NCI-H2227 (cell line): ENCODE measurements around the gene SEMA3E.
"Not testable (repeated sequence)": the region's sequence is repeated elsewhere in the genome, so short reads cannot be mapped to it uniquely, and the experiment has no call there.

Source experiments
- DNase-seq: peaks from one replicate; lab custom pipeline; 2025; ENCODE audit not compliant: unreplicated experiment; lab: John Stamatoyannopoulos, UW

Gene SEMA3E

DNA sequence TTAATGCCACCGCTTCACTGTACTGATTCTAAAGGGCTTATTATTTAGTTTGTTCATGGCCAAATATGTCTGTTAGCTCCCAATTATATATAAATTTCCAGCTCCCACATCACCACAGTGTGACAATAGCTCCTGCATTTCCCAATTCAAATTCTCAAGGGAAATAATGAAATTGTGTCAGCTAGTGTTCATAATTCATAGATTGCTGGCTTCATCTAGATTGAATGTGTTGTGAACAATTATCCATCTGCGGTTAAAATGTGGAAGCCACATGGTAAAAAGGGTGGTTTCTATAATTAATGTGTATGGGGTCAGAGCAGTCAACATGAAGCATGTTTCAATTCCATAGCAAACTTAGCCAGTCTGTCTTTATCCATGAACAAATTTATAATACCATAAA, 154.3 kb downstream of the SEMA3E start:
- no peak for DNase-seq

DNA sequence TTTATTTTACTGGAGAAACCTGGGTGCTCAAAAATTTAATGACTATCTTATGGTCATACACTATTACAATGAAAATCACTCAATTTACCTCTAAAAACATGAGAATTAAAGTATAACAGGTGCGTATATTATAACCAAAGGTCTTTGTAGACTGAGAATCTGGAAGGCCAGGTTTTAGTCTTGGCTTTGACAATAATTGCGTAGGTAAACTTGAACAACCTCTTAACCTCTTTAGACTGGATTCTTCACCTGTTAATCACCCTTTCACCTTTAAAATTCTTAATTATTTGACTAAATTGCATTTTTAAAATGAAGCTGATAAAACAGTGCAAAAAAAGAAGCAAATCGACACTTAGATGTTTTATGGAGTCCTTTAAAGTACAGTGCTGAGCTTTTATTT, 156.1 kb downstream of the SEMA3E start:
- no peak for DNase-seq

DNA sequence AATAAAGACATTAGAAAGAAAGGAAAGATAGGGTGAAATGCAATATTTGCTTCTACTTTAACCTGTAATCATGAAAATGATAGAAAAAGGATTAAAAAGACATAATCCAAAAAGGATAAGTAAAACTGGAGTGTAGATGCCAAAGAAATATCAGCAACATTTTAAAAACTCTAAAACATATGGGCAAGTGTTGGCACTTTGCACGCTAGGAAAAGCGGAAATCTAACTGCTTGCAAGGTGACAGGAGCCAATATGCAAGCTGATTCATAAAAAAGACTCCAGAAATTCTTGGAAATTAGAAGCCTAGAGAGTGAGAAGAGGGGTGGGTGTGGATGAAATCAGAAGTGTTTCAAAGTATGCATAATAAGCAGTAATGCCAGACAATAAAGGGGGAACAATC, 161.1 kb downstream of the SEMA3E start:
- DNase-seq, result no peak

DNA sequence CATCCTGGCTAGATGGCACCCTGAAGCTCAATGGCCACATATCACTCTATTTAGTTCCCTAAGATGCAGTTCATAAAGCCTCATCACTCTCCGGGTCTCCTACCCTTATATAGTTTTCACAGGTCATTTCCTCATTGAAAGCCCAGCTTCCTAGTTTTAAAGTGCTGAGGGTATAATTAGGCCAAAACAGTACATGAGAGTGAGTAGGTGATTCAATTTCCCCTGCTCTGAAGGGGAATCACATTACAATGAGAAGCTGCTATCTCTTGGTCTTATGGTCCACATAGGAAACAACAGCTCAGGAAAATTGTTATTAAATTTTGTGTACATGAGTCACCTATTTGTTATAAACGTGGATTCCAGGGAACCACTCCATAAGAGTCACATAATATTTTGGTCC, 162.0 kb downstream of the SEMA3E start:
- DNase-seq, result no peak

DNA sequence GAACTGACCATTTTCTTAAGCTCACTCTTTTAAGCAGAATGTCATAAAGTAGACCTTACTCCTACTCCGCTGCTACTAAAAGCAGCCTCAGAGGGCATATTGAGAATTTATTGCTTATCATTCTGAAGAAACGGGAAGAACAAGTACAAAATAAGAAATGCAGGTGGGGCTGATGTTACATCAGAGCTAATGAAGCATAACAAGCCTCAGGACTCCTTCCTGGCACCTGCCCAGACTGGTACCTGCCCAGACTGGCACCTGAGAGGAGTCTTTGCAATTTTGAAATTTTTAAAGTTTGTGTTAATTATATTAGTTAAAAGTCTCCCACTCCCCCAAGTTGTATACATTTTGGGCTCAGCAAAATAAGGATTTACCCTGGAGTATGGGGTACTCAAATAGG, 162.4 kb downstream of the SEMA3E start:
- no peak for DNase-seq

DNA sequence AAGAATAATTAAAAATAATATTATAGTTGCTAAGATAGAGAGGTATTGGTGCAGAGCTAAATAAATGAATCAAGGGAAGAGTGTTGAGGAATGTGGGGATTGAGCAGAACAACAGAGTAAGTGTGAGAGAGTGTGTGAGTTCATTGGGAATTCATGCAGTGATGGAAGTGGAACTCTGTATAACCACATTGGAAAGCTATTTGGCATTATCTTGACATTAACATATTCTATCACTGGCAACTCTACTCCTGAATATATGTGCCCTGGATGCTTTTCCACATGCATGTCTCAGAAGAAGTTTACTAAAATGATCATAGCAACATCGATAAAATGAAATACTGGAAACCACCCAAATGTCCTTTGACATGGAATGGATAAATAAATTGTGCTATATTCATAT, 164.1 kb downstream of the SEMA3E start:
- DNase-seq, result no peak

DNA sequence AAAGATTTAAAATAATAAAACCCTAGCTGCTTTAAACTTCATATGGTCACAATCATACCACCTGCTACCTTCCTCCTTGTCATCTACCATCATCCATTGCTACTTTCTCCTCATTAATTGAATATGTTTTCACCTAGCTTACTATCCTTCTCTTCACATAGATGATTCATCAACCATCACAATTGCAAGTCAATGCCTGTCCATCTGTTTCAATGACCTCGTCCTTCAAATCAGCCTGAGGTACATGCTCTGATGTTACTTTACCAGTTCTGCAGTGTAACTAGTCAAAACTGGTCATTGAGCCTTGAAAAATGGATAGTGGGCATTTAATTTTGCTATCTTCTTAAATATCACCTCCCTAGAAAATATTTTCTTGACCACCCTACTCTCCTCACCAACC, 164.7 kb downstream of the SEMA3E start:
- no peak for DNase-seq

DNA sequence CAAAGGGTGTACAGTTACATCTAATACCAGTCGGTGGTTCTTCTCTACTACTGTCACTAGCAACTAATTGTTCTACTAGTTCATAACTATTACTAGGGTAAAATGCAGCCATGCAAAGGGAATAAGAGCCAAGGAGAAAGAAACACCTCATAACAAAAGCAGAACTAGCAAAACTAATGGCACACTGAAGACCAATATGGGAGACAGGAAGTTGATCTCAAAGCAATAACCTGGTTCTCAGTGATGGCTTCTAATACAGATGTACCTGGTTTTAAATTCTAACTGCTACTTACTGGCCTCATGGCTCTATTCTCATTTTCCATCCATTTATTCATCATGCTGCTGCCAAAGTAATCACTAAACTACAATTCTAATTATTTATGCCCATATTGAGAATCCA, 170.3 kb downstream of the SEMA3E start:
- no peak for DNase-seq

DNA sequence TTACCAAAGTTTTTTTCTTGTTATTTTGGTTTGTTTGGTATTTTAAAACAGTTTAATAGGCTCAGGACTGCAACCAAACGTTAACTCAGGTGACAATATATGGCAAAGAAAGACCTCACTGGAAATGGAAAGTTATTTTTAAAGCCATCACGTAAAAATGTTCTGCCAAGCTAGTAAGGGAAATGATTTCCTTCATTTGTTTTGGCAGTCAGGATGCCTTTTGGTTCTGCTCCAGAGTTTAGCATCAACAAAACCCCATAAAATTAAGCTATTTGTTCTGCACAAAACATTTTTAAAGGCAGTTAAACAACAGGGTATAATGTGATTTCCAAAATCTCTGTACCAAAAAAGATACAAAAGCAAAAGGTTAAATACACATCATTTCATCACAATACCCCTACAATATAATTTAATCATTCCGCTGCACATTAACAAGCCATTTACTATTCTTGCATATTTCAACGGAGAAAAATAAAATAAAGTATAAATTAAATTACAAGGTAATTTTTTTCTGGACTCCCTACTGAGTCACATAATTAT, 172.4 kb downstream of the SEMA3E start:
- DNase-seq, result no peak

DNA sequence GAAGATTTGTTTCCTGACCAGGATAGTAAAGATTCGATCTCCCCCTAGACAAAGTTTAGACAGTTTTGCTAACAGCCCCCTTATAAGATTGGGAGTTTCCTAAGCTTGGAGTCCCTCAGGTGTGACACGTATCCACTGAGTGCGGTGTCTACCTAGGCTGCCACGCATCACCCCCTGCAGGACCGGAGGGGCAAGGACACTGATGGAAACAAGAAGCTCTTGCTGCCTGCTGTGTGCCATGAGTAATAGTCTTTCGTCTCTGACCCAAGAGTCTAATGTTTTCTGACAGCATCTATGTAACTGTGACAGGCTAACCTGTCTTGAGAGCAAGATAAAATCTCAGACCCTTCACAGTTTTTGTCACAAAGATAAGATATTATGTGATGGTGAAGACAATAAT, 173.5 kb downstream of the SEMA3E start:
- DNase-seq, result no peak

DNA sequence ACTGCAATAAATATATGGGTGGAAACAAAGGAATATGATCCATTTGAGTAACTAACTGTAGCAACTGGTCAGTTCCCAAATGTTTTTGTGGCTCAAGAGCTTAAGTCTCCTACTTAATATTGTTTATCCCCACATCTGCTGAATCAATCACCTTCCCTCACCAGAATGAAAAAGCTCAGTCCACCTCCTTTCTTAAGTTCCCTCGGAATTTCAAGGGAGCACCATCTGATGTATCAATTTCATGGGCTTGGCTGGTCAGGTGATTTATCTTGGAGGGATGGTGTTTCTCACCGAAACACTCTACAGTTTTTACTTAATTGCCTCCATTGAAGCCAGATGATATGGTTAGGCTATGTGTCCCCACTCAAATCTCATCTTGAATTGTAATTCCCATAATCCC, 176.6 kb downstream of the SEMA3E start:
- DNase-seq, result no peak

DNA sequence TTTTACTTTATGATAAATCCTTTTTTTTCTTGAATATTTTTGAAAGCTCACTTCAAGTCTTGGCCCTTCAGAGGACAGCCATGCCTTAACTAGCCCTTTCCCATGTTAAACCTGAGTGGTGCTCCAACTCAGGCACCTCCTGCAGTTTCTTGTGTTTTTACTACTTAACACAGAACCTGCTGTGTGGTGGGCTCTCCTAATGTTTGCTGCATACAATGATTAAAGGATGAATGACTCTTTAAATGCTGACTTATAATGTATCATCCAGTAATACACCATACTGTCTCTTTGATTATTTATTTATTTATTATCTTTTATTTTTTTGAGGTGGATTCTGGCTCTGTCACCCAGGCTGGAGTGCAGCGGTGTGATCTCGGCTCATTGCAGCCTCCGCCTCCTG, 179.4 kb downstream of the SEMA3E start:
- DNase-seq, result no peak

DNA sequence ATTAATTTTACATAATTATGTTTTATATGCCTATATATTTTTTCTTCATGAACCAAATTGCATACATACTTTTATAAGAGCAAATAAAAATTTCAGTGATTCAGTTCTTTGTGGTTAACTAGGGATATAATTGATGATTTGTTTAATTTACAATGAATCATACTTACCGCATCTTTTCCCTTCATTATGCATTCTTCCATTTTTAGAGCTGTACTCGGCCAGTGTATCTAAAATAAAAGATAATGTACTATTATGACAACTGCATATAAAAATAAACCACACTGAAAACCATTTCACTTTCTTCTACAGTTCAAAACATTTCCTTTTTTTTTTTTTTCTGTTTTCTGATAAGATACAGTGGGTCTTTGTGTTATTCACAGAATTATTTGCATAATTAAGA, 179.9 kb downstream of the SEMA3E start:
- DNase-seq, result no peak

DNA sequence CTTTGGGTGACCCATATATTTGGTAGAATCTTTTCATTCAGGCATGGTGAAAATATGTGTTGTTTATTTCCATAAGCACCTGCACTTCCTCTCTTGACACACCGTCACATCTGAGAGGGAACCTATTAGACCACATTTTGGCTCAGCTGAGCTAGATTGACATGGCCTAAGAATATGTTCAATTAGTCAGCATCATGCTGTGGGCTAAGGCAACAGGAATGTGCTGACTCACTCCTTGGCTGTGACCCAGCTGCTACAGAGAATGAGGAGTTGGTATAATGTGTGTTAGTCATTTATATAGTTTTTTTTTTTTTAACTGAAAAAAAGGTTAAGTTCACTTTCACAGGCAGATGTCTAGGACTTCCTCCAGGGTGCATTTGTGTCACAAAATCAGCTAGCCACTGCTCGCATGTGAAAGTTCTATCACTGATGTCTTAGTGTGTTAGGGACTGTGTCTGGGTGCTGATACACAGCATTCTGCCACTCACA, 180.6 kb downstream of the SEMA3E start:
- DNase-seq, result peak; percentile 57

DNA sequence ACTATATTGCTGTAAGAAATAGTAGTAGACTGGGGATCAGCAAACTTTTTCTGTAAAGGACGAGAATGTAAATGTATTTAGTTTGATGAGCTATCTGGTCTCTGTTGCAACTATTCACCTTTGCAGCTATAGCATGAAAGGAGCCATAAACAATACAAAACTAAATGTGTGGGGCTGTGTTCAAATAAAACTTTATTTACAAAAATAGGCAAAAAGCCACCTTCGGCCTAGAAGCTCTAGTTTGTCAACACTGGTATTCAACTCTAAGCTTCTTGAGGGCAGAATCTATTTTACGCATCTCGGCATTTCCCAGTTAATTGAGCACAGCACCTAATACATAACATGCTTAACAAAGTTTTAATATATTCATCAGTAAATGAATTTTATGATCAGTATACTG, 181.4 kb downstream of the SEMA3E start:
- no peak for DNase-seq

DNA sequence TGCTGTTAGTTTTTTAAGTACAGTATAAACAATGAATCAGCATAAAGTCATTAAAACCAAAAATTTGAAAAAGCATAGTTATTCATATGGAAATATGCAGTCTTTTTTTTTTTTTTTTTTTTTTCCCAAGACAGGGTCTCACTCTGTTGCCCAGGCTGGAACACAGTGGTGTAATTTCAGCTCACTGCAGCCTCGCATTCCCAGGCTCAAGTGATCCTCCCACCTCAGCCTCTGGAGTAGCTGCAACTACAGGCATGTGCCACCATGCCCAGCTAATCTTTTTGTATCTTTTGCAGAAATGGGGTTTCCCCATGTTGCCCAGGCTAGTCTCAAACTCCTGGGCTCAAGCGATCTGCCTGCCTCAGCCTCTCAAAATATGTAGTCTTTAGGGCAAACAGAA, 182.0 kb downstream of the SEMA3E start:
- DNase-seq, result no peak

DNA sequence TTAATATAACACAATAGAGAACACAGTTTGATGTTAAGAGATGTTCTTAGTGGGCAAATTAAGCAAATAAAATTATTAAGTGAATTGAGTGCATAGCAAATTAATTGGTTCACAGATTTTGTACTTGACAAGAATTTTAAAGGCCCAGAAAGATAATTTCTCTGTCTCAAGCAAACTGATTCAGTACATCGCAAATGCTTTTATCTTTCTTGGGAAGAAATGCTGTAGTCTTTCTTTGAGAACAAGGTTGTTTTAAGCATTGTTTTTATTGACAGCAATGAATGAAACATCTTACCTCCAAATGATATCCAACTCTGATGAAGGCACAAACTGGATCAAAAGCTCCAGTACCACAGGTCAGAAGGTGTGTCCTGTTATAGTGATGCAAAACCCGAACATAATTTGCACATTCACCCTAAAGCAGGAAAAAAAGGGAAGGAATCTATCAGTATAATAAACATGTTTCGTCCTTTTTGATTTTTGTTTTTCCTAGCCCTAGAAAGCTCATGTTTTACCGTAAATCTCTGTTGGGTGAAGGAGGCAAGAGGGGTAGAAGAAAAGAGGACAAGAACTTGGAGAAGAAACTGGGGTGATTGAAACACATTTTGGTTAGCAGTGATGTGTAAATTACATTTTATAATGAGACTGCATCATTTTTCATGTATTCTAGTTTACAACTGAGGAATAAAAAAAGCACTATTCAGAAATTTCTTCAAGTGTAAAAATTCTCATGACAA, 182.6 kb downstream of the SEMA3E start:
- no peak for DNase-seq

DNA sequence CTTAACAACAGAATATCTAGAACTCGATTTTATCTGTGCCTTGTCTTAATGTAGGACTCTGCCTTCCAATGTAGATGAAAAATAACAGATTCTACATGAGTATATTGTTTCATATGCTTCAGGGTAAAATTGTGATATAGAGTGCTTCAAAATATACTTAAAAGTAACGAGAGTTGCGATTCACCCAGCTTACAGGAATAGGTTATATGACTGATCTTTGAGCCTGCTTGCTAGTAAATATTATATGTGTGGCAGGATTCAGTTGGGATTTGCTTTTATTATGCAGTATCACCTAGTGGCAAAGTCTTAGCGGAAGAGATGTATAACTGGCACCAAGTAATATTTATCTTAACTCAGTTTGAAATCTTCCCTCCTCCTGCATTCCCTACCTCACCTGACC, 183.3 kb downstream of the SEMA3E start:
- DNase-seq, result no peak

DNA sequence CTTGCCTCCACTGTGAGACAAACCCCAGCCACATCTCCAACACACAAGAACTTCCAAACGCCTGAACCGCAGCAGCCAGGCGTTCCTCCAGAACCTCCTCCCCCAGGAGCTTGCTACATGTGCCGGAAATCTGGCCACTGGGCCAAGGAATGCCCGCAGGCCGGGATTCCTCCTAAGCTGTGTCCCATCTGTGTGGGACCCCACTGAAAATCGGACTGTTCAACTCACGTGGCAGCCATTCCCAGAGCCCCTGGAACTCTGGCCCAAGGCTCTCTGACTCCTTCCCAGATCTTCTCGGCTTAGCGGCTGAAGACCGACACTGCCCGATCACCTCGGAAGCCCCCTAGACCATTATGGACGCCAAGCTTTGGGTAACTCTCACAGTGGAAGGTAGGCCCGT, 187.1 kb downstream of the SEMA3E start:
- DNase-seq, result not testable (repeated sequence)

DNA sequence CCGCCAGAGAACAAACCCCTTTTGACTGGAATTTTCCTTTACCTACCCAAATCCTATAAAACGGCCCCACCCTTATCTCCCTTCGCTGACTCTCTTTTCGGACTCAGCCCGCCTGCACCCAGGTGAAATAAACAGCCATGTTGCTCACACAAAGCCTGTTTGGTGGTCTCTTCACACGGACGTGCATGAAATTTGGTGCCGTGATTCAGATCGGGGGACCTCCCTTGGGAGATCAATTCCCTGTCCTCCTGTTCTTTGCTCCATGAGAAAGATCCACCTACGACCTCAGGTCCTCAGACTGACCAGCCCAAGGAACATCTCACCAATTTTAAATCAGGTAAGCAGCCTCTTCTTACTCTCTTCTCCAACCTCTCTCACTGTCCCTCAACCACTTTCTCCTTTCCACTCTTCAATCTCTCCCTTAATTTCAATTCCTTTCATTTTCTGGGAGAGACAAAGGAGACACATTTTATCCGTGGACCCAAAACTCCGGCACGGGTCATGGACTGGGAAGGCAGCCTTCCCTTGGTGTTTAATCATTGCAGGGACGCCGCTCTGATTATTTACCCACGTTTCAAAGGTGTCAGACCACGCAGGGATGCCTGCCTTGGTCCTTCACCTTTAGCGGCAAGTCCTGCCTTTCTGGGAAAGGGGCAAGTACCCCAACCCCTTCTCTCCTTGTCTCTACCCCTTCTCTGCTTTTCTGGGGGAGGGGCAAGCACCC, 188.8 kb downstream of the SEMA3E start:
- not testable (repeated sequence) for DNase-seq

DNA sequence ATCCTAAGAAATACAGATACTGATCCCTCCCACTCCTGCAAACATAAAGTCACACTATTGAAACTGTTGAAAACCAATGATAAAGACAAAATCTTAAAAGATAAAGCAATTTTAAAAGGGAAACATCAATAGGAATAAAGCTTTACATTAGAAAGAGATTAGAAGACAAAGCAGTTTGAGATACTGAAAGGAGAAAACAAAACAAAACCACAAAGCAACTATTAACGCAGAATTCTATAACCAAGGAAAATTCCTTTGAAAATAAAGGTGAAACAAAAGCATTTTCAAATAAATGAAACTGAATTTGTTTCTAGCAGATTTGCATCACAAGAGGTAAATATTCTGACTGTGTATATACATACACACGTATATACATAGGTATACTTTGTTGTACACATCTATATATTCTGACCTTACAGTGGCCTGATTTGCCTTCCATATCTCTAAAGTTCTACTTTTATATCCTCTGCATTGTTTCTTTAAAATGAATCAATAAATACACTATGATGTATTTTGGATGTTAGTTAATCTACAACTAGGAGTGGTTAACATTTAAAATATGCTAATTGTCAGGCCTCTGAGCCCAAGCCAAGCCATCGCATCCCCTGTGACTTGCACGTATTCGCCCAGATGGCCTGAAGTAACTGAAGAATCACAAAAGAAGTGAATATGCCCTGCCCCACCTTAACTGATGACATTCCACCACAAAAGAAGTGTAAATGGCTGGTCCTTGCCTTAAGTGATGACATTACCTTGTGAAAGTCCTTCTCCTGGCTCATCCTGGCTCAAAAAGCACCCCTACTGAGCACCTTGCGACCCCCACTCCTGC, 189.6 kb downstream of the SEMA3E start:
- not testable (repeated sequence) for DNase-seq
